ENCODE results near the gene SMYD3.
"Not testable (repeated sequence)": the region's sequence is repeated elsewhere in the genome, so short reads cannot be mapped to it uniquely, and the experiment has no call there.

The SMYD3 gene

GRCh38 chr1:245856944-245857531 lies 650.0 kb downstream of the SMYD3 start:
- DNase-seq: no peak

- DNase-seq: no peak
These were observed 651.0 kb downstream of the SMYD3 start for GRCh38 chr1:245855846-245856730.

GRCh38 chr1:245853291-245853690 lies 653.8 kb downstream of the SMYD3 start:
- DNase-seq: no peak

- DNase-seq: no peak
These were observed 664.0 kb downstream of the SMYD3 start for GRCh38 chr1:245843101-245843500.

GRCh38 chr1:245842106-245842505 lies 665.0 kb downstream of the SMYD3 start:
- no peak for DNase-seq

GRCh38 chr1:245840971-245841370 lies 666.1 kb downstream of the SMYD3 start:
- DNase-seq: no peak

- no peak for DNase-seq
These were observed 669.4 kb downstream of the SMYD3 start for GRCh38 chr1:245837718-245838117.

GRCh38 chr1:245835386-245835785 lies 671.7 kb downstream of the SMYD3 start:
- DNase-seq: no peak

- DNase-seq: no peak
These were observed 673.1 kb downstream of the SMYD3 start for GRCh38 chr1:245834002-245834401.

GRCh38 chr1:245832771-245833527 lies 674.1 kb downstream of the SMYD3 start:
- DNase-seq: no peak

GRCh38 chr1:245831518-245831917 lies 675.6 kb downstream of the SMYD3 start:
- DNase-seq: no peak

- DNase-seq: no peak
These were observed 677.3 kb downstream of the SMYD3 start for GRCh38 chr1:245829826-245830225.

GRCh38 chr1:245829194-245829593 lies 677.9 kb downstream of the SMYD3 start:
- no peak for DNase-seq

GRCh38 chr1:245827301-245827700 lies 679.8 kb downstream of the SMYD3 start:
- DNase-seq: no peak

- DNase-seq: no peak
These were observed 681.8 kb downstream of the SMYD3 start for GRCh38 chr1:245825128-245825901.

GRCh38 chr1:245823408-245824147 lies 683.5 kb downstream of the SMYD3 start:
- DNase-seq: no peak

GRCh38 chr1:245822996-245823395 lies 684.1 kb downstream of the SMYD3 start:
- DNase-seq: no peak

- DNase-seq: not testable (repeated sequence)
These were observed 688.7 kb downstream of the SMYD3 start for GRCh38 chr1:245818363-245818762.

GRCh38 chr1:245816496-245816895 lies 690.6 kb downstream of the SMYD3 start:
- DNase-seq: not testable (repeated sequence)

GRCh38 chr1:245814651-245815050 lies 692.4 kb downstream of the SMYD3 start:
- DNase-seq: no peak

- no peak for DNase-seq
These were observed 694.8 kb downstream of the SMYD3 start for GRCh38 chr1:245812278-245812677.

GRCh38 chr1:245810789-245811337 lies 696.2 kb downstream of the SMYD3 start:
- DNase-seq: no peak
